Neural cell (in vitro differentiated cells): ENCODE measurements around the gene ABHD11. TPM values are rescaled to one million over a fixed set of nuclear protein-coding genes. Genes with fewer than 3 reads are reported as not detected.

Source experiments
- H2AFZ ChIP-seq: fragments of 200-600, 300-800 bp; sonication (generic), shearing (Covaris generic); 2 replicates; pipeline ENCODE4 v1.6.0; 2014; ENCODE audit warnings: low read depth, mild to moderate bottlenecking, antibody characterized with exemption, low read length, moderate library complexity
- H3F3A ChIP-seq: fragments of 200-600 bp; shearing (Covaris generic); 2 replicates; pipeline ENCODE4 v1.6.1; 2016; ENCODE audit warnings: mild to moderate bottlenecking, moderate library complexity, mixed read lengths, antibody characterized with exemption, low read length; ENCODE audit not compliant: insufficient read depth, poor library complexity, severe bottlenecking
- H3K27ac ChIP-seq: fragments of 200-600, 300-800 bp; sonication (generic), shearing (Covaris generic); 2 replicates; pipeline ENCODE4 v1.5.1; 2014; ENCODE audit warnings: mild to moderate bottlenecking, low read length, moderate library complexity
- H3K27me3 ChIP-seq: fragments of 300-800, 200-600 bp; sonication (generic), shearing (Covaris generic); 2 replicates; pipeline ENCODE4 v1.6.0; 2014; ENCODE audit warnings: mild to moderate bottlenecking, low read depth, low read length, moderate library complexity; ENCODE audit not compliant: insufficient read depth
- H3K36me3 ChIP-seq: fragments of 300-800, 200-600 bp; sonication (generic), shearing (Covaris generic); 2 replicates; pipeline ENCODE4 v1.5.1; 2014; ENCODE audit warnings: mild to moderate bottlenecking, antibody characterized with exemption, low read length, moderate library complexity; ENCODE audit not compliant: insufficient read depth
- H3K4me2 ChIP-seq: fragments of 300-800, 200-600 bp; sonication (generic), shearing (Covaris generic); 2 replicates; pipeline ENCODE4 v1.6.0; 2014; ENCODE audit warnings: mild to moderate bottlenecking, low read length
- H3K4me3 ChIP-seq: fragments of 300-800, 200-600 bp; sonication (generic), shearing (Covaris generic); 2 replicates; pipeline ENCODE4 v1.5.1; 2014; ENCODE audit warnings: mild to moderate bottlenecking, low read length, moderate library complexity
- H3K79me2 ChIP-seq: fragments of 200-600 bp; shearing (Covaris generic); replicated peaks from 2 replicates; pipeline ENCODE4 v1.6.0; 2014; ENCODE audit warnings: mild to moderate bottlenecking, low read length, moderate library complexity; ENCODE audit not compliant: insufficient read depth
- H3K9ac ChIP-seq: fragments of 300-800, 200-600 bp; sonication (generic), shearing (Covaris generic); 2 replicates; pipeline ENCODE4 v1.6.1; 2016; ENCODE audit warnings: mild to moderate bottlenecking, low read length, mixed read lengths
- H3K9me2 ChIP-seq: fragments of 200-600 bp; shearing (Covaris generic); 2 replicates; pipeline ENCODE4 v1.6.1; 2016; ENCODE audit warnings: mild to moderate bottlenecking, low read length, mixed read lengths; ENCODE audit not compliant: insufficient read depth
- H3K9me3 ChIP-seq: fragments of 200-600, 300-800 bp; sonication (generic), shearing (Covaris generic); 2 replicates; pipeline ENCODE4 v1.6.1; 2016; ENCODE audit warnings: mild to moderate bottlenecking, mixed run types, low read length, moderate library complexity, mixed read lengths
- H4K20me1 ChIP-seq: fragments of 200-600 bp; shearing (Covaris generic); 2 replicates; pipeline ENCODE4 v1.6.1; 2016; ENCODE audit warnings: mild to moderate bottlenecking, mixed run types; ENCODE audit not compliant: insufficient read depth
- EP300 ChIP-seq: fragments of 450-650 bp; conservative IDR thresholded peaks from 2 replicates; pipeline ENCODE4 v1.6.1; 2014; ENCODE audit warnings: antibody characterized with exemption, mild to moderate bottlenecking, moderate library complexity; ENCODE audit not compliant: poor library complexity, severe bottlenecking
- EZH2 ChIP-seq: fragments of 200-600, 300-800 bp; shearing (Covaris generic), sonication (generic); IDR thresholded peaks from 2 replicates; pipeline ENCODE4 v1.6.1; 2014; ENCODE audit warnings: antibody characterized with exemption, low read length, borderline replicate concordance, mild to moderate bottlenecking; ENCODE audit not compliant: insufficient read depth, poor library complexity, severe bottlenecking
- MXI1 ChIP-seq: fragments of 450-650 bp; conservative IDR thresholded peaks from 2 replicates; pipeline ENCODE4 v1.6.1; 2014; ENCODE audit warnings: antibody characterized with exemption, mild to moderate bottlenecking; ENCODE audit not compliant: poor library complexity, severe bottlenecking
- POLR2AphosphoS5 ChIP-seq: IDR thresholded peaks from 2 replicates; pipeline ENCODE4 v1.6.1; 2012
- RAD21 ChIP-seq: fragments of 450-650 bp; conservative IDR thresholded peaks from 2 replicates; pipeline ENCODE4 v1.6.1; 2014; ENCODE audit warnings: antibody characterized with exemption, mild to moderate bottlenecking, moderate library complexity
- SMC3 ChIP-seq: fragments of 450-650 bp; conservative IDR thresholded peaks from 2 replicates; pipeline ENCODE4 v1.6.1; 2014; ENCODE audit warnings: antibody characterized with exemption, mild to moderate bottlenecking, moderate library complexity; ENCODE audit not compliant: poor library complexity
- TAF1 ChIP-seq: IDR thresholded peaks from 2 replicates; pipeline ENCODE4 v1.6.1; 2012; ENCODE audit warnings: low read depth
- polyA plus RNA-seq: library from polyadenylated mRNA; depleted of rRNA; stranded (reverse); fragments of >200 nt; gene quantifications from 2 replicates; pipeline ENCODE4 v1.2.3, GENCODE V29; 2014
- TF ChIP-seq, protein P1 (sequence below): IDR thresholded peaks from 2 replicates; pipeline ENCODE4 v1.6.1; 2012; ENCODE audit warnings: borderline replicate concordance
- TF ChIP-seq, protein P2 (sequence below): fragments of 450-650 bp; IDR thresholded peaks from 2 replicates; pipeline ENCODE4 v1.5.1; 2014; ENCODE audit warnings: antibody characterized with exemption, mild to moderate bottlenecking, moderate library complexity; ENCODE audit not compliant: poor library complexity, severe bottlenecking

ABHD11 gene
- polyA plus RNA-seq, 1 donor from 2014 or later: 26.0 TPM

DNA sequence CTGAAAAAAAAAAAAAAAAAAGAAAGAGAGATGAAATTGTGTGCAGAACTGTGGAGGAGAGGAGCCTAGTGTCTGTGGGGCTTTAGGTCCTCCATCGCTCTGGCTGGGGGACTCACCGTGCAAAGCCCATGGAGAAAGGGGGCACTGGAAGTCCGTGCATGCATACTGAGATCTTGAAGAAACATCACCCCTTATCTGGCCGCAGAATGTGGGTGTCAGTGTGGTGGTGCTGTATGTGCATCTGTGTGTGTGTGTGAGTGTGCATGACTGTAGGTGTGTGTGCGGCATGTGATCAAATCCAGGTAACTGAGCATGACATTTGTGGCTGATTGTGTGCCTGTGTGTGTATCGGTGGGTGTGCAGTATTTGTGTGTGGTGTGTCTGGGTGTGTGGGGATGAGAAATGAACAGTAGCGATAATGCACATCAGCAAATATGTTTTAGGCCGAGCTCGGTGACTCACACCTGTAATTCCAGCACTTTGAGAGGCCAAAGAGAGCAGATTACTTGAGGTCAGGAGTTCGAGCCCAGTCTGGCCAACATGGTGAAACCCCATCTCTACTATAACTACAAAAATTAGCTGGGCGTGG lies 40.3 kb upstream of the ABHD11 start:
- Histone ChIP-seq H3F3A (no peaks in the 10 kb centered on the region), H3K9ac (no peak overlapping the region), H3K4me2 (no peak overlapping the region), H3K27me3 (no peaks in the 10 kb centered on the region), H4K20me1 (no peaks in the 10 kb centered on the region), H3K36me3 (no peaks in the 10 kb centered on the region), H3K4me3 (no peak overlapping the region), H3K27ac (no peak overlapping the region), H3K9me3 (no peaks in the 10 kb centered on the region), H2AFZ (no peak overlapping the region), H3K9me2 (no peaks in the 10 kb centered on the region), H3K79me2 (no peaks in the 10 kb centered on the region)
- TF ChIP-seq EZH2 (no peak), SMC3 (no peak)

DNA sequence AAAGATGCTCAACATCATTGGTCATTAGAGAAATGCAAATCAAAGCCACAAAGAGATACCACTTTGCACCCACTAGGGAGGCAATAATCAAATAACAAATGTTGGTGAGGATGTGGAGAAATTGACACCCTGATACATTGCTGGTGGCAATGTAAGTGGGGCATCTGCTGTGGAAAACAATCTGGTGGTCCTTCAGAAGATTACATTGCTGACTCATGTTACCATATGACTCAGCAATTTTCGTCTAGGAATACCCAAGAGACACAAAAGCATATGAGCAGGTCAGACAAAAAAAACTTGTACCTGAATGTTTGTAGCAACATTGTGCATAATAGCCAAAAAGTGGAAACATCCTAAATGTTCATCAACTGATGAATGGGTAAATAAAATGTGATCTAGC lies 36.3 kb upstream of the ABHD11 start:
- Histone ChIP-seq H3K9me2 (no peaks in the 10 kb centered on the region), H3K27me3 (peaks cover 11% of the 10 kb centered on the region), H3K9ac (no peak overlapping the region), H3K79me2 (no peaks in the 10 kb centered on the region), H3K27ac (no peak overlapping the region), H3F3A (no peaks in the 10 kb centered on the region), H3K4me3 (no peak overlapping the region), H3K36me3 (no peaks in the 10 kb centered on the region), H2AFZ (no peak overlapping the region), H4K20me1 (no peaks in the 10 kb centered on the region), H3K4me2 (no peak overlapping the region), H3K9me3 (no peaks in the 10 kb centered on the region)
- no peak for TF ChIP-seq MXI1
- no peak for TF ChIP-seq TAF1
- TF ChIP-seq, protein P1, sequence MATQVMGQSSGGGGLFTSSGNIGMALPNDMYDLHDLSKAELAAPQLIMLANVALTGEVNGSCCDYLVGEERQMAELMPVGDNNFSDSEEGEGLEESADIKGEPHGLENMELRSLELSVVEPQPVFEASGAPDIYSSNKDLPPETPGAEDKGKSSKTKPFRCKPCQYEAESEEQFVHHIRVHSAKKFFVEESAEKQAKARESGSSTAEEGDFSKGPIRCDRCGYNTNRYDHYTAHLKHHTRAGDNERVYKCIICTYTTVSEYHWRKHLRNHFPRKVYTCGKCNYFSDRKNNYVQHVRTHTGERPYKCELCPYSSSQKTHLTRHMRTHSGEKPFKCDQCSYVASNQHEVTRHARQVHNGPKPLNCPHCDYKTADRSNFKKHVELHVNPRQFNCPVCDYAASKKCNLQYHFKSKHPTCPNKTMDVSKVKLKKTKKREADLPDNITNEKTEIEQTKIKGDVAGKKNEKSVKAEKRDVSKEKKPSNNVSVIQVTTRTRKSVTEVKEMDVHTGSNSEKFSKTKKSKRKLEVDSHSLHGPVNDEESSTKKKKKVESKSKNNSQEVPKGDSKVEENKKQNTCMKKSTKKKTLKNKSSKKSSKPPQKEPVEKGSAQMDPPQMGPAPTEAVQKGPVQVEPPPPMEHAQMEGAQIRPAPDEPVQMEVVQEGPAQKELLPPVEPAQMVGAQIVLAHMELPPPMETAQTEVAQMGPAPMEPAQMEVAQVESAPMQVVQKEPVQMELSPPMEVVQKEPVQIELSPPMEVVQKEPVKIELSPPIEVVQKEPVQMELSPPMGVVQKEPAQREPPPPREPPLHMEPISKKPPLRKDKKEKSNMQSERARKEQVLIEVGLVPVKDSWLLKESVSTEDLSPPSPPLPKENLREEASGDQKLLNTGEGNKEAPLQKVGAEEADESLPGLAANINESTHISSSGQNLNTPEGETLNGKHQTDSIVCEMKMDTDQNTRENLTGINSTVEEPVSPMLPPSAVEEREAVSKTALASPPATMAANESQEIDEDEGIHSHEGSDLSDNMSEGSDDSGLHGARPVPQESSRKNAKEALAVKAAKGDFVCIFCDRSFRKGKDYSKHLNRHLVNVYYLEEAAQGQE: no peak
- no peak for TF ChIP-seq POLR2AphosphoS5
- TF ChIP-seq EZH2: no peak
- TF ChIP-seq SMC3: no peak
- TF ChIP-seq RAD21: no peak
- TF ChIP-seq, protein P2, sequence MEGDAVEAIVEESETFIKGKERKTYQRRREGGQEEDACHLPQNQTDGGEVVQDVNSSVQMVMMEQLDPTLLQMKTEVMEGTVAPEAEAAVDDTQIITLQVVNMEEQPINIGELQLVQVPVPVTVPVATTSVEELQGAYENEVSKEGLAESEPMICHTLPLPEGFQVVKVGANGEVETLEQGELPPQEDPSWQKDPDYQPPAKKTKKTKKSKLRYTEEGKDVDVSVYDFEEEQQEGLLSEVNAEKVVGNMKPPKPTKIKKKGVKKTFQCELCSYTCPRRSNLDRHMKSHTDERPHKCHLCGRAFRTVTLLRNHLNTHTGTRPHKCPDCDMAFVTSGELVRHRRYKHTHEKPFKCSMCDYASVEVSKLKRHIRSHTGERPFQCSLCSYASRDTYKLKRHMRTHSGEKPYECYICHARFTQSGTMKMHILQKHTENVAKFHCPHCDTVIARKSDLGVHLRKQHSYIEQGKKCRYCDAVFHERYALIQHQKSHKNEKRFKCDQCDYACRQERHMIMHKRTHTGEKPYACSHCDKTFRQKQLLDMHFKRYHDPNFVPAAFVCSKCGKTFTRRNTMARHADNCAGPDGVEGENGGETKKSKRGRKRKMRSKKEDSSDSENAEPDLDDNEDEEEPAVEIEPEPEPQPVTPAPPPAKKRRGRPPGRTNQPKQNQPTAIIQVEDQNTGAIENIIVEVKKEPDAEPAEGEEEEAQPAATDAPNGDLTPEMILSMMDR: no peak
- TF ChIP-seq EP300: no peak
